Erythroblast (primary cell): ENCODE data around the gene GABBR1.

Experiments used
- GATA1 ChIP-seq: IDR thresholded peaks from 2 replicates; pipeline ENCODE4 v1.6.1; 2011; ENCODE audit warnings: low read depth, mild to moderate bottlenecking, control low read depth, low read length, moderate library complexity
- POLR2A ChIP-seq: IDR thresholded peaks from 2 replicates; pipeline ENCODE4 v1.6.1; 2011; ENCODE audit warnings: mild to moderate bottlenecking, low read length

- peak; percentile 89 for TF ChIP-seq POLR2A
- TF ChIP-seq GATA1 = no peak
Measured at GRCh38 chr6:29649701-29650673, 17.0 kb upstream of the GABBR1 start.
